GM21367 (cell line): ENCODE measurements around the gene MAD1L1.
"Not testable (repeated sequence)": the region's sequence is repeated elsewhere in the genome, so short reads cannot be mapped to it uniquely, and the experiment has no call there.

Experiments
- ATAC-seq: cut with Tn5 transposase; IDR thresholded peaks from one replicate; pipeline ENCODE4 v1.9.1; 2021; ENCODE audit not compliant: unreplicated experiment

The MAD1L1 gene

GRCh38 chr7:2072798-2073197, 159.9 kb downstream of the MAD1L1 start:
- ATAC-seq = no peak

GRCh38 chr7:2072042-2072441, 160.7 kb downstream of the MAD1L1 start:
- ATAC-seq = no peak

GRCh38 chr7:2071133-2071832, 161.5 kb downstream of the MAD1L1 start:
- ATAC-seq = no peak

- ATAC-seq = no peak
Observed at GRCh38 chr7:2070151-2070763, 162.5 kb downstream of the MAD1L1 start.

GRCh38 chr7:2069472-2069860, 163.3 kb downstream of the MAD1L1 start:
- ATAC-seq = no peak

- ATAC-seq = no peak
Observed at GRCh38 chr7:2068693-2069471, 163.9 kb downstream of the MAD1L1 start.

- no peak for ATAC-seq
Observed at GRCh38 chr7:2066251-2066919, 166.4 kb downstream of the MAD1L1 start.

- ATAC-seq = no peak
Observed at GRCh38 chr7:2065528-2065927, 167.2 kb downstream of the MAD1L1 start.

GRCh38 chr7:2063563-2064260, 169.0 kb downstream of the MAD1L1 start:
- no peak for ATAC-seq

GRCh38 chr7:2062648-2063047, 170.1 kb downstream of the MAD1L1 start:
- no peak for ATAC-seq

- ATAC-seq = no peak
Observed at GRCh38 chr7:2060701-2061100, 172.0 kb downstream of the MAD1L1 start.

- ATAC-seq = no peak
Observed at GRCh38 chr7:2059964-2060700, 172.6 kb downstream of the MAD1L1 start.

- ATAC-seq = not testable (repeated sequence)
Observed at GRCh38 chr7:2058246-2058645, 174.5 kb downstream of the MAD1L1 start.

- ATAC-seq = no peak
Observed at GRCh38 chr7:2055956-2056355, 176.8 kb downstream of the MAD1L1 start.

- ATAC-seq = no peak
Observed at GRCh38 chr7:2054927-2055326, 177.8 kb downstream of the MAD1L1 start.

- no peak for ATAC-seq
Observed at GRCh38 chr7:2053395-2053794, 179.3 kb downstream of the MAD1L1 start.

GRCh38 chr7:2052657-2053048, 180.1 kb downstream of the MAD1L1 start:
- no peak for ATAC-seq

GRCh38 chr7:2051707-2052656, 180.8 kb downstream of the MAD1L1 start:
- ATAC-seq = no peak

GRCh38 chr7:2050511-2050866, 182.3 kb downstream of the MAD1L1 start:
- no peak for ATAC-seq
